Measurements from ENCODE around the gene RINL.
"Not testable (repeated sequence)": the region's sequence is repeated elsewhere in the genome, so short reads cannot be mapped to it uniquely, and the experiment has no call there.

RINL gene

GRCh38 chr19:38888876-38889275 lies 10.8 kb upstream of the RINL start:
- TF ChIP-seq, protein P1, sequence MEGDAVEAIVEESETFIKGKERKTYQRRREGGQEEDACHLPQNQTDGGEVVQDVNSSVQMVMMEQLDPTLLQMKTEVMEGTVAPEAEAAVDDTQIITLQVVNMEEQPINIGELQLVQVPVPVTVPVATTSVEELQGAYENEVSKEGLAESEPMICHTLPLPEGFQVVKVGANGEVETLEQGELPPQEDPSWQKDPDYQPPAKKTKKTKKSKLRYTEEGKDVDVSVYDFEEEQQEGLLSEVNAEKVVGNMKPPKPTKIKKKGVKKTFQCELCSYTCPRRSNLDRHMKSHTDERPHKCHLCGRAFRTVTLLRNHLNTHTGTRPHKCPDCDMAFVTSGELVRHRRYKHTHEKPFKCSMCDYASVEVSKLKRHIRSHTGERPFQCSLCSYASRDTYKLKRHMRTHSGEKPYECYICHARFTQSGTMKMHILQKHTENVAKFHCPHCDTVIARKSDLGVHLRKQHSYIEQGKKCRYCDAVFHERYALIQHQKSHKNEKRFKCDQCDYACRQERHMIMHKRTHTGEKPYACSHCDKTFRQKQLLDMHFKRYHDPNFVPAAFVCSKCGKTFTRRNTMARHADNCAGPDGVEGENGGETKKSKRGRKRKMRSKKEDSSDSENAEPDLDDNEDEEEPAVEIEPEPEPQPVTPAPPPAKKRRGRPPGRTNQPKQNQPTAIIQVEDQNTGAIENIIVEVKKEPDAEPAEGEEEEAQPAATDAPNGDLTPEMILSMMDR (conservative IDR thresholded peaks at IDR 0.05; ENCODE audit: control insufficient read depth, insufficient read depth, low read depth, low read length) = no peak
- no peak for DNase-seq (ENCODE audit: low read depth)
- no peak overlapping the region for H3K4me3 ChIP-seq (ENCODE audit: control insufficient read depth, low read depth, low read length)

DNA sequence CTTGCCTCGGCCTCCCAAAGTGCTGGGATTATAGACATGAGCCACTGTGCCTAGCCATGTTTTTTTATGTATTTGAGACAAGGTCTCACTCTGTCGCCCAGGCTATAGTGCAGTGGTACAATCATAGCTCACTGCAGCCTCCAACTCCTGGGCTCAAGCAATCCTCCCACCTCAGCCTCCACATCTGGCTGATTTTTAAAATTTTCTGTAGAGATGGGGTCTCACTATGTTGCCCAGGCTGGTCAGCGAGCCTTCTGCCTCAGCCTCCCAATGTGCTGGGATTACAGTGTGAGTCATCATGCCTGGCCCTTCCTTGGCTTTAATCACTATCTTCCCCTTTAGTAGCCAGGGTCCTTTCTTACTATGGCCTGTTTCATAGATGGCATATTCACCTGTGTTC lies 6.6 kb upstream of the RINL start:
- not testable (repeated sequence) for DNase-seq (ENCODE audit: low read depth); H3K4me3 ChIP-seq (ENCODE audit: control insufficient read depth, low read depth, low read length)

DNA sequence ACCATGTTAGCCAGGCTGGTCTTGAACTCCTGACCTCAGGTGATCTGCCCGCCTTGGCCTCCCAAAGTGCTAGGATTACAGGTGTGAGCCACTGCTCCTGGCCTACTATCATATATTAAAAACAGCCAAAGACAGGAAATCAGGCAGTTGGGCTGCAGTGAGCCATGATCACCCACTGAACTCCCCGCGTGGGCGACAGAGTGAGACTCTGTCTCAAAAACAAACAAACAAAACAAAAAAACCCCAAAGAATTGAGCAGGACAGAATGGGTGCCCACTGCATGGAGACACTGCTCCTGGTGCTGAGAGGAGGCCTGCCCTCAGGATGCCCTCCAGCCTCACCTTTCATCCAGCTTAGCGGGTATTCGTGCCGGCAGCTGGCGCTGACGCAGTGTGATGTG lies 5.2 kb upstream of the RINL start:
- no peak overlapping the region for H3K4me3 ChIP-seq (ENCODE audit: control insufficient read depth, low read depth, low read length)
- no peak for DNase-seq (ENCODE audit: low read depth)
- TF ChIP-seq, protein P1 (conservative IDR thresholded peaks at IDR 0.05; ENCODE audit: control insufficient read depth, insufficient read depth, low read depth, low read length) = no peak

DNA sequence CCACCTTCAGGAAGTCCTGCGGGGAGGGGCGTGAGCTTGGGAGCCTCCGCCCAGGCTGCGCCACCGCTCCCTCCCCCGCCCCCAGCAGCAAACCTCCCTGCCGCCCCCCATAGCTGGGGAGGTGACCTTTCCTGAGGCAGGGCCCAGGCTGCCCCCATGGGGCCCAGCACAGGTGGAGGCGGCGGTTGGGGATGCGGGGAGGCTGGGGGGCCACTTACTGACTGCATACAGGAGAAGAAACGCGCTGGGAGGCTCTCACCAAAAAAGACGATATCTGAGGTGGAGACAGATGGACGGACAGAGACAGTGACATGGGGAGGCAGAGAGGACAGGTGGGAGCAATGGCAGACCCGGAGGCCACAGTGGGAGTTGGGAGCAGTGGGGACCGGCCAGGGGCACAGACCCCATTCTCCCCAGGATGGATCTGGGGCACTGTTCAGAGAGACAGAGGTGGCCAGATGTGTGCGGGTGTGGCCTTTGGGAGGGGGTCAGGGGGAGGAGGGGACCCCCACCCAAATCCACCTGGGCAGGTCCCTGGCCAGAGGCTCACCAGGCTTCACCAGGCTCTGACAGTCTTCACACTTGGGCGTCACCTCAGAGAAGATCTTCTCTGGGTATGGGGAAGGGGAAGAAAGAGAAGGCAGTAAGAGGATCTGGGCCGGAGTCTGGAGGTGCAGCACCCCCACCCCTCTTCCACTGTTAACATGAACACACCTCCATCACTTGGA lies 3.0 kb upstream of the RINL start:
- DNase-seq (ENCODE audit: low read depth) = no peak
- TF ChIP-seq, protein P1 (conservative IDR thresholded peaks at IDR 0.05; ENCODE audit: control insufficient read depth, insufficient read depth, low read depth, low read length) = no peak
- H3K4me3 ChIP-seq (ENCODE audit: control insufficient read depth, low read depth, low read length) = no peak overlapping the region

DNA sequence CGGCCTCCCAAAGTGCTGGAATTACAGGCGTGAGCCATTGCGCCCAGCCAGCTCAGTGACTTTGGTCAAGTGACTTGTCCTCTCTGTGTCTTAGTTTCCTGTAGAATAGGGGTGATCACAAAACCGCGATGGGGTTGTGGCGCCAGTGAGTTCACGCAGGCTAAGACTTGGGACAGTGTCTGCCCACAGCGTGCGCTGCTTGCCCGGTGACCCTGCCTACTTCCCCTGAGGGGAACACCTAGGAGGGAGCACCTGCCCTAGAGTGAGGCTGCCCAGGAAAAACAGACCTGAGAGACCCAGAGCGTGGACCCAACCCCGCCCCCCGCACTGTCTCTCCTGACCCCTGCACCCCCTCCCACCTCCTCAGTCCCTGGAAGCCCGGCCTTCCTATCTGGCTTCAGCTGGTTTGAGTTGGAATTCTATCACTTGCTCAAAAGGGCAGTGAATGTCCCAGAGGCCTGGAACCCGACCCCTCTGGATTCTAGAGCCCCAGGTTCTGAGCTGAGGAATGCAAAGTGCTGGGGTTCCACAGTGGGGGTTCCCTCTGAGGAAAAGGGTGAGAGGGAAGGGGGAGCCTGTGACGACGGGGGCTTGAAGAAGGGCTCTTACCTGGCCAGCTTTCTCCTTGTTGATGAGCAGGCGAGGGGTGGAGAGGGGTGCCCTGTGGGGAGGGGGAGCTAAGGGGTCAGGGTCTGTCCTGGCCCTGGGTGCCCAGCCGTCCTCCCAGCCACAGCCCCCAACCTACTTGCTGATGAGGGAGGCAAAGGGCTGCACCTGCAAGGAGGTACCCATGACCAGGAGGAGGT lies 2.2 kb upstream of the RINL start:
- H3K4me3 ChIP-seq (ENCODE audit: control insufficient read depth, low read depth, low read length) = no peak overlapping the region
- no peak for DNase-seq (ENCODE audit: low read depth)
- TF ChIP-seq, protein P1 (conservative IDR thresholded peaks at IDR 0.05; ENCODE audit: control insufficient read depth, insufficient read depth, low read depth, low read length) = no peak

DNA sequence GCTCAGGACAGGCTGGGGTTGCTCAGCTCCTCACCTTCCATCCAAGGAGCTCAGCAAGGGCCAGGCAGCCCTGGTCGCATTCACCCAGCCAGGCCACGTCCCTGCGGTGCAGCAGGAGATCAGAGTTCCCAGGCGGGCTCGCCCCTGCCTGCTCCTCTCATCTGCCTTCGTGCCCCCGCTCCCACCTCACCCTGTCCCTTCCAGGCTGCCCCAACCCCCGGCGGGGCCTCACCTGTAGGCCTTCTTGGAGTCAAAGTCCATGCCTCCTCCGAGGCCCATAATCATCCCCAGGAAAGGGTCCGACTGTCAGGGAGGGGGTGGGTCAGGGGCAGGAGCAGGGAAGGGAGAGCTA lies 1.3 kb upstream of the RINL start:
- H3K4me3 ChIP-seq (ENCODE audit: control insufficient read depth, low read depth, low read length) = no peak overlapping the region
- DNase-seq (ENCODE audit: low read depth) = no peak
- TF ChIP-seq, protein P1 (conservative IDR thresholded peaks at IDR 0.05; ENCODE audit: control insufficient read depth, insufficient read depth, low read depth, low read length) = no peak

- no peak for DNase-seq (ENCODE audit: low read depth)
- no peak overlapping the region for H3K4me3 ChIP-seq (ENCODE audit: control insufficient read depth, low read depth, low read length)
- TF ChIP-seq, protein P1 (conservative IDR thresholded peaks at IDR 0.05; ENCODE audit: control insufficient read depth, insufficient read depth, low read depth, low read length) = no peak
Measured at GRCh38 chr19:38878575-38879399, 712 bp upstream of the RINL start.

Measured in fibroblast of mammary gland (primary cell).